Hepatic stellate cell (primary cell): ENCODE measurements around the gene COPA.
A peak's percentile ranks its signal among the peaks of the same experiment; 100 is the strongest.
"Not testable (repeated sequence)": the region's sequence is repeated elsewhere in the genome, so short reads cannot be mapped to it uniquely, and the experiment has no call there.

Experiments
- DNase-seq: peaks from one replicate; pipeline ENCODE4 v3.0.0; 2011; ENCODE audit warnings: low spot score

COPA gene

GRCh38 chr1:160342953-160343869 is at the start of gene COPA, which contains the start of gene NCSTN:
TSS of gene COPA (minus strand) at chr1:160343250. CDS start at chr1:160343170, 80 bp downstream.
TSS of gene NCSTN (plus strand) at chr1:160343383. CDS start at chr1:160343397, 14 bp downstream.
- DNase-seq, result peak; percentile 89

GRCh38 chr1:160388406-160388805 is 45.4 kb upstream of the COPA start:
- DNase-seq, result not testable (repeated sequence)

GRCh38 chr1:160384812-160385211 is 41.8 kb upstream of the COPA start:
- DNase-seq, result not testable (repeated sequence)

GRCh38 chr1:160377585-160378206 is 34.6 kb upstream of the COPA start:
- DNase-seq, result no peak

- DNase-seq, result peak; percentile 65
Measured at GRCh38 chr1:160376525-160377131, 33.6 kb upstream of the COPA start.

- DNase-seq, result no peak
Measured at GRCh38 chr1:160375788-160376524, 32.9 kb upstream of the COPA start.

GRCh38 chr1:160374306-160375110 is 31.5 kb upstream of the COPA start:
- DNase-seq, result no peak

GRCh38 chr1:160373696-160374095 is 30.6 kb upstream of the COPA start:
- DNase-seq, result no peak

- no peak for DNase-seq
Measured at GRCh38 chr1:160371756-160372155, 28.7 kb upstream of the COPA start.

- no peak for DNase-seq
Measured at GRCh38 chr1:160371346-160371631, 28.2 kb upstream of the COPA start.

- no peak for DNase-seq
Measured at GRCh38 chr1:160370561-160371345, 27.7 kb upstream of the COPA start.

GRCh38 chr1:160369087-160369486 is 26.0 kb upstream of the COPA start:
- DNase-seq, result no peak

GRCh38 chr1:160367934-160368923 is 25.2 kb upstream of the COPA start:
- no peak for DNase-seq

GRCh38 chr1:160367516-160367900 is 24.5 kb upstream of the COPA start:
- DNase-seq, result no peak

GRCh38 chr1:160366731-160367515 is 23.9 kb upstream of the COPA start, which contains the start of gene NHLH1:
TSS of gene NHLH1 (plus strand) at chr1:160367071. CDS start at chr1:160370732, 3,661 bp downstream.
- DNase-seq, result no peak

GRCh38 chr1:160365325-160365724 is 22.3 kb upstream of the COPA start:
- DNase-seq, result no peak

GRCh38 chr1:160363951-160364735 is 21.1 kb upstream of the COPA start:
- DNase-seq, result no peak

- DNase-seq, result no peak
Measured at GRCh38 chr1:160363010-160363409, 20.0 kb upstream of the COPA start.
